AG04450 (cell line): Measurements from ENCODE around the gene ROBO1. TPM values are rescaled to one million over a fixed set of nuclear protein-coding genes. Genes with fewer than 3 reads are reported as not detected.
"Not testable (repeated sequence)": the region's sequence is repeated elsewhere in the genome, so short reads cannot be mapped to it uniquely, and the experiment has no call there.

ENCODE experiments used
- CTCF ChIA-PET: fragments of 300-600, 350-600 bp; formaldehyde crosslinking; extraction: SDS; loops from one replicate; lab custom pipeline; 2022; ENCODE audit warnings: antibody characterized with exemption, inconsistent platforms; lab: Charles Lee
- POLR2A ChIA-PET: fragments of 350-600 bp; formaldehyde crosslinking; extraction: SDS; loops from one replicate; lab custom pipeline; 2021; ENCODE audit warnings: antibody characterized with exemption, inconsistent platforms; lab: Yijun Ruan, JAX
- DNase-seq: peaks from one replicate; pipeline ENCODE4 v3.0.0-alpha.2; 2011; ENCODE audit warnings: low read depth, low spot score
- H3K27ac ChIP-seq: one replicate; pipeline ENCODE4 v1.5.1; 2012; ENCODE audit warnings: low read depth, low read length, control low read depth
- H3K27me3 ChIP-seq: one replicate; pipeline ENCODE4 v1.6.0; 2012; ENCODE audit warnings: low read length; ENCODE audit not compliant: control insufficient read depth, insufficient read depth
- H3K4me3 ChIP-seq: 2 replicates; pipeline ENCODE4 v1.5.1; 2011; ENCODE audit warnings: mild to moderate bottlenecking, low read depth, low read length, control low read depth
- H3K9me3 ChIP-seq: 2 replicates; pipeline ENCODE4 v1.5.1; 2012; ENCODE audit warnings: low read length; ENCODE audit not compliant: control insufficient read depth, insufficient read depth
- CTCF ChIP-seq: IDR thresholded peaks from 2 replicates; pipeline ENCODE4 v1.5.1; 2011; ENCODE audit warnings: low read depth, low read length, control low read depth, inconsistent platforms
- polyA plus RNA-seq: library from polyadenylated mRNA; depleted of rRNA; stranded (reverse); fragments of >200 nt; gene quantifications from 2 replicates; pipeline ENCODE4 v1.2.3, GENCODE V29; 2011

Gene ROBO1
- polyA plus RNA-seq, 1 experiment, result 66.0 TPM

GRCh38 chr3:78761126-78761525 is 1006.7 kb downstream of the ROBO1 start:
- Histone ChIP-seq H3K9me3 (no peaks in the 10 kb centered on the region), H3K4me3 (no peak overlapping the region), H3K27me3 (no peaks in the 10 kb centered on the region), H3K27ac (no peak overlapping the region)
- ChIA-PET POLR2A (interaction anchor here (1.2 kb wide), 1 partner anchor 258 kb away, joined by 3 read pairs; no protein-coding TSS in a partner anchor), CTCF (no interaction called here)
- DNase-seq, result no peak
- TF ChIP-seq CTCF, result no peak

- CTCF ChIA-PET, result no interaction called here
- Histone ChIP-seq H3K9me3 (no peaks in the 10 kb centered on the region), H3K4me3 (no peak overlapping the region), H3K27ac (no peak overlapping the region), H3K27me3 (no peaks in the 10 kb centered on the region)
- no peak for TF ChIP-seq CTCF
- no peak for DNase-seq
- POLR2A ChIA-PET, result no interaction called here
Measured at GRCh38 chr3:78757731-78758130, 1010.1 kb downstream of the ROBO1 start.

GRCh38 chr3:78754066-78754743 is 1013.6 kb downstream of the ROBO1 start:
- TF ChIP-seq CTCF, result no peak
- Histone ChIP-seq H3K27me3 (no peaks in the 10 kb centered on the region), H3K27ac (no peak overlapping the region), H3K4me3 (no peak overlapping the region), H3K9me3 (no peaks in the 10 kb centered on the region)
- CTCF ChIA-PET, result interaction anchor here (1.1 to 1.5 kb wide), 2 partner anchors 108 to 278 kb away, joined by 3 to 6 read pairs; no protein-coding TSS in a partner anchor
- DNase-seq, result peak; percentile 8
- POLR2A ChIA-PET, result interaction anchor here (0.6 kb wide), 1 partner anchor 565 kb away, joined by 4 read pairs; no protein-coding TSS in a partner anchor

GRCh38 chr3:78751266-78751665 is 1016.5 kb downstream of the ROBO1 start:
- no peak overlapping the region for H3K27ac ChIP-seq
- no peak for DNase-seq
- ChIA-PET POLR2A (no interaction called here), CTCF (no interaction called here)
- no peak for TF ChIP-seq CTCF
- H3K4me3 ChIP-seq, result no peak overlapping the region
- no peaks in the 10 kb centered on the region for H3K27me3 ChIP-seq
- H3K9me3 ChIP-seq, result no peaks in the 10 kb centered on the region

- POLR2A ChIA-PET, H3K4me3 ChIP-seq, H3K9me3 ChIP-seq, CTCF ChIA-PET, H3K27ac ChIP-seq, H3K27me3 ChIP-seq, DNase-seq: not testable (repeated sequence)
Measured at GRCh38 chr3:78750291-78750690, 1017.5 kb downstream of the ROBO1 start.
